ENCODE results near the gene CRY2. TPM values are rescaled to one million over a fixed set of nuclear protein-coding genes. Genes with fewer than 3 reads are reported as not detected.

The CRY2 gene
- total and polyA plus RNA-seq, 4 donors = 16.7 to 72.9 (median 33.0) TPM

- TF ChIP-seq REST (IDR thresholded peaks at IDR 0.05) = no peak
- no peak for TF ChIP-seq GABPA (IDR thresholded peaks at IDR 0.05 in 1 of 2, conservative IDR thresholded peaks at IDR 0.05 in 1 of 2)
- no peak for TF ChIP-seq RXRA (IDR thresholded peaks at IDR 0.05)
- TF ChIP-seq NR2F2 (IDR thresholded peaks at IDR 0.05) = no peak
Observed at GRCh38 chr11:45860764-45861510, 13.7 kb downstream of the CRY2 start (continued).

GRCh38 chr11:45864041-45864440, 16.8 kb downstream of the CRY2 start:
- Histone ChIP-seq H3K9ac (ENCODE audit: low read depth in 1 of 2, low read length in 2 of 2) (no peak overlapping the region), H3K9me3 (ENCODE audit: control insufficient read depth in 4 of 4, low read length in 3 of 4) (no peaks in the 10 kb centered on the region), H3K36me3 (ENCODE audit: control insufficient read depth in 4 of 4, insufficient read depth in 3 of 4, low read depth in 1 of 4, low read length in 3 of 4) (peaks cover 10 to 87% (median 70%) of the 10 kb centered on the region in 4 donors), H3K27me3 (ENCODE audit: control insufficient read depth in 4 of 4, insufficient read depth in 4 of 4, low read length in 3 of 4) (no peaks in the 10 kb centered on the region), H3K4me3 (ENCODE audit: low read depth in 1 of 3, low read length in 3 of 3) (no peak overlapping the region), H3K27ac (ENCODE audit: low read depth in 1 of 2, low read length in 2 of 2) (no peak overlapping the region), H3K4me1 (ENCODE audit: control insufficient read depth in 4 of 4, insufficient read depth in 4 of 4, low read length in 3 of 4) (peaks cover 1 to 19% (median 14%) of the 10 kb centered on the region in 4 donors)
- TF ChIP-seq RAD21 (IDR thresholded peaks at IDR 0.05) = no peak
- no peak for TF ChIP-seq RXRA (IDR thresholded peaks at IDR 0.05)
- TF ChIP-seq TAF1 (conservative IDR thresholded peaks at IDR 0.05) = no peak
- TF ChIP-seq HNF4A (conservative IDR thresholded peaks at IDR 0.05) = no peak
- no peak for TF ChIP-seq YY1 (IDR thresholded peaks at IDR 0.05)
- TF ChIP-seq SP1 (IDR thresholded peaks at IDR 0.05) = no peak
- TF ChIP-seq ZBTB33 (IDR thresholded peaks at IDR 0.05) = no peak
- no peak for TF ChIP-seq CTCF (IDR thresholded peaks at IDR 0.05; ENCODE audit: low read depth, low read length, missing input control)
- TF ChIP-seq ATF3 (IDR thresholded peaks at IDR 0.05) = no peak
- TF ChIP-seq MAX (IDR thresholded peaks at IDR 0.05) = no peak
- no peak for TF ChIP-seq NR2F2 (IDR thresholded peaks at IDR 0.05)
- no peak for TF ChIP-seq REST (IDR thresholded peaks at IDR 0.05)
- TF ChIP-seq HNF4G (IDR thresholded peaks at IDR 0.05) = no peak
- no peak for DNase-seq (ENCODE audit: low spot score)

Data from liver (tissue), 9 donors.